SH-SY5Y (cell line): ENCODE results near the gene MCL1.

Experiments used
- GATA2 ChIP-seq: IDR thresholded peaks from 2 replicates; pipeline ENCODE4 v1.6.1; 2011; ENCODE audit warnings: mild to moderate bottlenecking, low read depth, low read length
- GATA3 ChIP-seq: IDR thresholded peaks from 2 replicates; pipeline ENCODE4 v1.6.1; 2011; ENCODE audit warnings: low read depth, mild to moderate bottlenecking, low read length, moderate library complexity

- TF ChIP-seq GATA3: no peak
- no peak for TF ChIP-seq GATA2
Measured at GRCh38 chr1:150554086-150554452, 25.3 kb downstream of the MCL1 start.
